DND-41 (cell line): ENCODE data around the gene RABGAP1L.

Experiments used
- EZH2 ChIP-seq: IDR thresholded peaks from 3 replicates; pipeline ENCODE4 v1.6.1; 2012; ENCODE audit warnings: borderline replicate concordance, low read depth, mild to moderate bottlenecking, moderate library complexity, low read length, inconsistent platforms; ENCODE audit not compliant: severe bottlenecking
- TF ChIP-seq, protein P1 (sequence below): IDR thresholded peaks from 2 replicates; pipeline ENCODE4 v1.5.1; 2012; ENCODE audit warnings: borderline replicate concordance, low read length, moderate library complexity, mild to moderate bottlenecking; ENCODE audit not compliant: poor library complexity, severe bottlenecking; ENCODE audit errors: extremely low read depth

DNA sequence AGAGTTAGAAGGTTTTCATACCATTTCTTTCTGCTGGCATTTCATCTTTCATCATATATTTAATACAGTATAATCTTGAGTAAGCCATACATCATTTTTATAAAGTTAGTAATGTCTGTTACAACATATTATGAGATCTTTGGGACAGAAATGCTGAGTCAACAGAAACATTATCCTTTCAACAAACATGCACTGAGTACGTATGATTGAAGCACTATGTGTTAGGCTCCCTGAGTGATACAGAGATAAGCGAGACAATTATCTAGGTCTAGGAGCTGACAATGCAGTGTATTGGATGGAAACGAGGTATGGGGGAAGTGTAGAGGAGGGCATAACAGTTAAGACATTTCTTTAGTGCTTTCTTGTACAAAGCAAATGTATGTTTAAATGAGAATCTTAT lies 268.7 kb downstream of the RABGAP1L start:
- TF ChIP-seq, protein P1, sequence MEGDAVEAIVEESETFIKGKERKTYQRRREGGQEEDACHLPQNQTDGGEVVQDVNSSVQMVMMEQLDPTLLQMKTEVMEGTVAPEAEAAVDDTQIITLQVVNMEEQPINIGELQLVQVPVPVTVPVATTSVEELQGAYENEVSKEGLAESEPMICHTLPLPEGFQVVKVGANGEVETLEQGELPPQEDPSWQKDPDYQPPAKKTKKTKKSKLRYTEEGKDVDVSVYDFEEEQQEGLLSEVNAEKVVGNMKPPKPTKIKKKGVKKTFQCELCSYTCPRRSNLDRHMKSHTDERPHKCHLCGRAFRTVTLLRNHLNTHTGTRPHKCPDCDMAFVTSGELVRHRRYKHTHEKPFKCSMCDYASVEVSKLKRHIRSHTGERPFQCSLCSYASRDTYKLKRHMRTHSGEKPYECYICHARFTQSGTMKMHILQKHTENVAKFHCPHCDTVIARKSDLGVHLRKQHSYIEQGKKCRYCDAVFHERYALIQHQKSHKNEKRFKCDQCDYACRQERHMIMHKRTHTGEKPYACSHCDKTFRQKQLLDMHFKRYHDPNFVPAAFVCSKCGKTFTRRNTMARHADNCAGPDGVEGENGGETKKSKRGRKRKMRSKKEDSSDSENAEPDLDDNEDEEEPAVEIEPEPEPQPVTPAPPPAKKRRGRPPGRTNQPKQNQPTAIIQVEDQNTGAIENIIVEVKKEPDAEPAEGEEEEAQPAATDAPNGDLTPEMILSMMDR: no peak
- TF ChIP-seq EZH2: no peak
